Tibial nerve (tissue), 4 donors: ENCODE results near the gene TPP2.

ENCODE experiments used
- EP300 ChIP-seq, 2 donors: sonication (generic); formaldehyde crosslinking; IDR thresholded peaks; one replicate each; pipeline ENCODE4 v1.6.1; 2017; ENCODE audit warnings: antibody characterized with exemption in 2 of 2, mild to moderate bottlenecking in 1 of 2
- POLR2A ChIP-seq, 2 donors: fragments of 450-650 bp; IDR thresholded peaks; one replicate each; pipeline ENCODE4 v1.6.1; 2017; ENCODE audit warnings: antibody characterized with exemption in 2 of 2, mild to moderate bottlenecking in 2 of 2, moderate library complexity in 2 of 2
- TF ChIP-seq, protein P1 (sequence below), 5 experiments: fragments of 200-600 bp in 3 of 5; fragments of 450-650 bp in 2 of 5; sonication (generic) in 3 of 5; IDR thresholded peaks; one replicate each; pipeline ENCODE4 v1.5.1; 2016 to 2019; ENCODE audit warnings: antibody characterized with exemption in 5 of 5, mild to moderate bottlenecking in 3 of 5, moderate library complexity in 2 of 5

DNA sequence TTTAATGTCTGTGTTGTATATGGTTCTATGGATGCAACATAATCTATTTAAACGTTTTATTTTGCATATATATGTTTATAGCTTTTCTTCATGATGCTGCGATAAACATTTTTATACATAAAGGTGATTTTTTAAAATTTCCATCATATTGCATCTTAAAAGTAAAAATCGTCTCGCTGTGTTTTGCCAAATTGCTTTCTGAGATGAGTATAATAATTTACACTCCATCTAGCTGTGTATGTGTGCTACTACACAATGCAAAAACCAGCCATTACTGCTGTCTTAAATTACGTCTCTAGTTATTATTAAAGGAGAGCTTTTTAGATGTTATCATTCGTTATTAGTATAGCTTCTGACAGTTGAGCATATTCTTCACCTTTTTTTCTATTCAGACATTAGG, 60.8 kb downstream of the TPP2 start:
- TF ChIP-seq POLR2A (IDR thresholded peaks at IDR 0.05) (no peak), EP300 (IDR thresholded peaks at IDR 0.05) (no peak)
- TF ChIP-seq, protein P1, sequence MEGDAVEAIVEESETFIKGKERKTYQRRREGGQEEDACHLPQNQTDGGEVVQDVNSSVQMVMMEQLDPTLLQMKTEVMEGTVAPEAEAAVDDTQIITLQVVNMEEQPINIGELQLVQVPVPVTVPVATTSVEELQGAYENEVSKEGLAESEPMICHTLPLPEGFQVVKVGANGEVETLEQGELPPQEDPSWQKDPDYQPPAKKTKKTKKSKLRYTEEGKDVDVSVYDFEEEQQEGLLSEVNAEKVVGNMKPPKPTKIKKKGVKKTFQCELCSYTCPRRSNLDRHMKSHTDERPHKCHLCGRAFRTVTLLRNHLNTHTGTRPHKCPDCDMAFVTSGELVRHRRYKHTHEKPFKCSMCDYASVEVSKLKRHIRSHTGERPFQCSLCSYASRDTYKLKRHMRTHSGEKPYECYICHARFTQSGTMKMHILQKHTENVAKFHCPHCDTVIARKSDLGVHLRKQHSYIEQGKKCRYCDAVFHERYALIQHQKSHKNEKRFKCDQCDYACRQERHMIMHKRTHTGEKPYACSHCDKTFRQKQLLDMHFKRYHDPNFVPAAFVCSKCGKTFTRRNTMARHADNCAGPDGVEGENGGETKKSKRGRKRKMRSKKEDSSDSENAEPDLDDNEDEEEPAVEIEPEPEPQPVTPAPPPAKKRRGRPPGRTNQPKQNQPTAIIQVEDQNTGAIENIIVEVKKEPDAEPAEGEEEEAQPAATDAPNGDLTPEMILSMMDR (IDR thresholded peaks at IDR 0.05) = no peak
